ENCODE measurements around the gene HOXA7. TPM values are rescaled to one million over a fixed set of nuclear protein-coding genes. Genes with fewer than 3 reads are reported as not detected.

The HOXA7 gene
- polyA plus RNA-seq, 1 of the 3 experiments (the other 2 are of a cell fraction), result not detected

DNA sequence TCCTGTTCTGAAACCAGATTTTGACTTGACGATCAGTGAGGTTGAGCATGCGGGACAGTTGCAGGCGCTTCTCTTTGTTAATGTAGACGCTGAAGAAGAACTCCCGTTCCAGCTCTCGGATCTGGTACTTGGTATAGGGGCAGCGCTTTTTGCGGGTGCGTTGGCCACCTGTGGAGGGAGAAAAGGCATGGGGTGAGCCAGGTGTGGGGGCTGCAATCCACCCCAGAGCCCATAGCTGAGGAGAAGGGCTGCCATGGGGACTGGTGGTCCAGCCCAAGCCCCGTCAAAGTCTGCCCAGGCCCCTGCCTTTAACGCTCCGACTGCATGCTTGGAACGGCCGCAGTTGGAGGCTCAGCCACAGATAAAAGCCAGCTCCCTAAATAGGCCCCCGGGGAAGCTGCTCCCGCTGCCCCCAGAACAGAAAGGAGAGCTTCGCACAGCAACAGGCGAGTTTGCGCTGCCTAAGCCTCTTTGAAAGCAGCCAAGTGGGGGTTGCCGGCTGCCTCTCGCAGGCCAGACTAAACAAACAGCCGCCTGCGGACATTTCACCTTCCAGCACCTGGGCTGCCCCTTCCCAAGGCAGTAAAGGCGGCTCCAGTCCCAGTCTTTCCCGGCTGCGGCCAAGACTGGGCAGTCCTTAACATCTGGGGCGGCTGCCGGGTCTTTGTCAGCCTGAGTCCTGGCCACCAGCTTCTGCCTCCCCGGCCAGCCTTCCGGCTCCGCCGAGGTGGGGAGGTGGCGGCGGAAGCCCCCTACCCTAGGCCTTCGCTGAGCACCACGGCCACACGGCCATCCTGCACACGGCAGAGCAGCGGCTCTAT lies 26.6 kb upstream of the HOXA7 start:
- Histone ChIP-seq H3F3A (replicated peaks; ENCODE audit: insufficient read depth) (peaks cover 11% of the 10 kb centered on the region), H4K20me1 (ENCODE audit: insufficient read depth) (peaks cover 19% of the 10 kb centered on the region), H3K4me3 (ENCODE audit: low read depth in 2 of 2, low read length in 1 of 2) (no peak overlapping the region), H3K4me1 (ENCODE audit: control insufficient read depth in 1 of 2, insufficient read depth in 2 of 2, low read depth in 1 of 2, low read length in 1 of 2) (peaks cover 4 to 10% of the 10 kb centered on the region in 2 experiments; a peak in 1 of 4 replicates), H3K36me3 (replicated peaks in 1 of 2; ENCODE audit: control insufficient read depth in 1 of 2, insufficient read depth in 2 of 2, low read length in 1 of 2) (no peaks in the 10 kb centered on the region), H3K79me2 (ENCODE audit: insufficient read depth) (no peaks in the 10 kb centered on the region), H3K27ac (ENCODE audit: low read depth in 2 of 2, low read length in 1 of 2) (no peak overlapping the region), H3K4me2 (no peak overlapping the region), H3K27me3 (ENCODE audit: insufficient read depth) (peaks cover 97% of the 10 kb centered on the region), H3K9me2 (no peaks in the 10 kb centered on the region), H2AFZ (ENCODE audit: low read depth) (no peak overlapping the region), H3K9ac (no peak overlapping the region), H3K9me3 (no peaks in the 10 kb centered on the region)
- ChIA-PET CTCF (interaction anchor here (0.7 to 6.8 kb wide), 18 partner anchors 9 to 1328 kb away, joined by 3 to 70 read pairs (median 4); partner anchors contain the start of genes HOXA10, HOXA5, HOXA7 and HOXA9), POLR2A (no interaction called here)
- WGBS (ENCODE audit: low lambda C conversion rate), result 15% methylated on average over 39 of the region's 39 CpGs
- TF ChIP-seq JUND (IDR thresholded peaks at IDR 0.05) (no peak), CHD2 (IDR thresholded peaks at IDR 0.05; ENCODE audit: low read length, partially characterized antibody) (no peak), SIN3A (IDR thresholded peaks at IDR 0.05; ENCODE audit: borderline replicate concordance, low read depth, low read length) (no peak), RXRA (IDR thresholded peaks at IDR 0.05; ENCODE audit: borderline replicate concordance, low read depth) (no peak), TEAD4 (IDR thresholded peaks at IDR 0.05; ENCODE audit: borderline replicate concordance, insufficient read depth) (no peak), TCF12 (IDR thresholded peaks at IDR 0.05) (no peak), NRF1 (IDR thresholded peaks at IDR 0.05; ENCODE audit: low read depth, low read length) (no peak), MEF2A (IDR thresholded peaks at IDR 0.05; ENCODE audit: borderline replicate concordance, low read depth) (no peak), EZH2phosphoT487 (IDR thresholded peaks at IDR 0.05; ENCODE audit: borderline replicate concordance, low read depth) (no peak; the same call in 1 of the 2 replicates), POLR2AphosphoS5 (IDR thresholded peaks at IDR 0.05; ENCODE audit: low read depth, low read length) (no peak), FOSL2 (IDR thresholded peaks at IDR 0.05; ENCODE audit: borderline replicate concordance, low read depth) (no peak), FOXJ3 (CRISPR knock-in tag; IDR thresholded peaks at IDR 0.05) (no peak)
- TF ChIP-seq, protein P1, sequence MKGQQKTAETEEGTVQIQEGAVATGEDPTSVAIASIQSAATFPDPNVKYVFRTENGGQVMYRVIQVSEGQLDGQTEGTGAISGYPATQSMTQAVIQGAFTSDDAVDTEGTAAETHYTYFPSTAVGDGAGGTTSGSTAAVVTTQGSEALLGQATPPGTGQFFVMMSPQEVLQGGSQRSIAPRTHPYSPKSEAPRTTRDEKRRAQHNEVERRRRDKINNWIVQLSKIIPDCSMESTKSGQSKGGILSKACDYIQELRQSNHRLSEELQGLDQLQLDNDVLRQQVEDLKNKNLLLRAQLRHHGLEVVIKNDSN (IDR thresholded peaks at IDR 0.05; ENCODE audit: borderline replicate concordance, low read depth), result no peak
- TF ChIP-seq, protein P2, sequence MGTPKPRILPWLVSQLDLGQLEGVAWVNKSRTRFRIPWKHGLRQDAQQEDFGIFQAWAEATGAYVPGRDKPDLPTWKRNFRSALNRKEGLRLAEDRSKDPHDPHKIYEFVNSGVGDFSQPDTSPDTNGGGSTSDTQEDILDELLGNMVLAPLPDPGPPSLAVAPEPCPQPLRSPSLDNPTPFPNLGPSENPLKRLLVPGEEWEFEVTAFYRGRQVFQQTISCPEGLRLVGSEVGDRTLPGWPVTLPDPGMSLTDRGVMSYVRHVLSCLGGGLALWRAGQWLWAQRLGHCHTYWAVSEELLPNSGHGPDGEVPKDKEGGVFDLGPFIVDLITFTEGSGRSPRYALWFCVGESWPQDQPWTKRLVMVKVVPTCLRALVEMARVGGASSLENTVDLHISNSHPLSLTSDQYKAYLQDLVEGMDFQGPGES (IDR thresholded peaks at IDR 0.05; ENCODE audit: low read depth, low read length), result no peak
- TF ChIP-seq, protein P3, sequence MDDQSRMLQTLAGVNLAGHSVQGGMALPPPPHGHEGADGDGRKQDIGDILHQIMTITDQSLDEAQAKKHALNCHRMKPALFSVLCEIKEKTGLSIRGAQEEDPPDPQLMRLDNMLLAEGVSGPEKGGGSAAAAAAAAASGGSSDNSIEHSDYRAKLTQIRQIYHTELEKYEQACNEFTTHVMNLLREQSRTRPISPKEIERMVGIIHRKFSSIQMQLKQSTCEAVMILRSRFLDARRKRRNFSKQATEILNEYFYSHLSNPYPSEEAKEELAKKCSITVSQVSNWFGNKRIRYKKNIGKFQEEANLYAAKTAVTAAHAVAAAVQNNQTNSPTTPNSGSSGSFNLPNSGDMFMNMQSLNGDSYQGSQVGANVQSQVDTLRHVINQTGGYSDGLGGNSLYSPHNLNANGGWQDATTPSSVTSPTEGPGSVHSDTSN (IDR thresholded peaks at IDR 0.05), result no peak
- TF ChIP-seq, protein P4, sequence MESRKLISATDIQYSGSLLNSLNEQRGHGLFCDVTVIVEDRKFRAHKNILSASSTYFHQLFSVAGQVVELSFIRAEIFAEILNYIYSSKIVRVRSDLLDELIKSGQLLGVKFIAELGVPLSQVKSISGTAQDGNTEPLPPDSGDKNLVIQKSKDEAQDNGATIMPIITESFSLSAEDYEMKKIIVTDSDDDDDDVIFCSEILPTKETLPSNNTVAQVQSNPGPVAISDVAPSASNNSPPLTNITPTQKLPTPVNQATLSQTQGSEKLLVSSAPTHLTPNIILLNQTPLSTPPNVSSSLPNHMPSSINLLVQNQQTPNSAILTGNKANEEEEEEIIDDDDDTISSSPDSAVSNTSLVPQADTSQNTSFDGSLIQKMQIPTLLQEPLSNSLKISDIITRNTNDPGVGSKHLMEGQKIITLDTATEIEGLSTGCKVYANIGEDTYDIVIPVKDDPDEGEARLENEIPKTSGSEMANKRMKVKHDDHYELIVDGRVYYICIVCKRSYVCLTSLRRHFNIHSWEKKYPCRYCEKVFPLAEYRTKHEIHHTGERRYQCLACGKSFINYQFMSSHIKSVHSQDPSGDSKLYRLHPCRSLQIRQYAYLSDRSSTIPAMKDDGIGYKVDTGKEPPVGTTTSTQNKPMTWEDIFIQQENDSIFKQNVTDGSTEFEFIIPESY (IDR thresholded peaks at IDR 0.05; ENCODE audit: borderline replicate concordance, low read depth), result no peak
- TF ChIP-seq, protein P5, sequence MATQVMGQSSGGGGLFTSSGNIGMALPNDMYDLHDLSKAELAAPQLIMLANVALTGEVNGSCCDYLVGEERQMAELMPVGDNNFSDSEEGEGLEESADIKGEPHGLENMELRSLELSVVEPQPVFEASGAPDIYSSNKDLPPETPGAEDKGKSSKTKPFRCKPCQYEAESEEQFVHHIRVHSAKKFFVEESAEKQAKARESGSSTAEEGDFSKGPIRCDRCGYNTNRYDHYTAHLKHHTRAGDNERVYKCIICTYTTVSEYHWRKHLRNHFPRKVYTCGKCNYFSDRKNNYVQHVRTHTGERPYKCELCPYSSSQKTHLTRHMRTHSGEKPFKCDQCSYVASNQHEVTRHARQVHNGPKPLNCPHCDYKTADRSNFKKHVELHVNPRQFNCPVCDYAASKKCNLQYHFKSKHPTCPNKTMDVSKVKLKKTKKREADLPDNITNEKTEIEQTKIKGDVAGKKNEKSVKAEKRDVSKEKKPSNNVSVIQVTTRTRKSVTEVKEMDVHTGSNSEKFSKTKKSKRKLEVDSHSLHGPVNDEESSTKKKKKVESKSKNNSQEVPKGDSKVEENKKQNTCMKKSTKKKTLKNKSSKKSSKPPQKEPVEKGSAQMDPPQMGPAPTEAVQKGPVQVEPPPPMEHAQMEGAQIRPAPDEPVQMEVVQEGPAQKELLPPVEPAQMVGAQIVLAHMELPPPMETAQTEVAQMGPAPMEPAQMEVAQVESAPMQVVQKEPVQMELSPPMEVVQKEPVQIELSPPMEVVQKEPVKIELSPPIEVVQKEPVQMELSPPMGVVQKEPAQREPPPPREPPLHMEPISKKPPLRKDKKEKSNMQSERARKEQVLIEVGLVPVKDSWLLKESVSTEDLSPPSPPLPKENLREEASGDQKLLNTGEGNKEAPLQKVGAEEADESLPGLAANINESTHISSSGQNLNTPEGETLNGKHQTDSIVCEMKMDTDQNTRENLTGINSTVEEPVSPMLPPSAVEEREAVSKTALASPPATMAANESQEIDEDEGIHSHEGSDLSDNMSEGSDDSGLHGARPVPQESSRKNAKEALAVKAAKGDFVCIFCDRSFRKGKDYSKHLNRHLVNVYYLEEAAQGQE (IDR thresholded peaks at IDR 0.05; ENCODE audit: low read depth, low read length), result no peak
- peak; percentile 55 for DNase-seq

All from SK-N-SH (cell line).